OCI-LY7 (cell line): Measurements from ENCODE around the gene TMEM94.

Experiments
- CTCF ChIP-seq: fragments of 200-600 bp; sonication (generic); conservative IDR thresholded peaks from 2 replicates; pipeline ENCODE4 v1.5.1; 2014; ENCODE audit warnings: mild to moderate bottlenecking, antibody characterized with exemption, low read length, moderate library complexity, mixed read lengths
- EZH2phosphoT487 ChIP-seq: fragments of 200-600 bp; sonication (generic); IDR thresholded peaks from 2 replicates; pipeline ENCODE4 v1.6.1; 2018; ENCODE audit warnings: low read depth, borderline replicate concordance, mild to moderate bottlenecking, mixed run types, antibody characterized with exemption, low read length, moderate library complexity, mixed read lengths

- TF ChIP-seq CTCF (no peak), EZH2phosphoT487 (no peak)
Measured at GRCh38 chr17:75507733-75508719, 51.6 kb downstream of the TMEM94 start.
